HEK293 (cell line): ENCODE results near the gene GNPTG.

Experiments used
- CTCF ChIP-seq: fragments of 450-650 bp; formaldehyde crosslinking; IDR thresholded peaks from 2 replicates; pipeline ENCODE4 v1.5.1; 2016; ENCODE audit warnings: missing biosample characterization, missing genetic modification characterization
- GLIS1 ChIP-seq: fragments of 450-650 bp; formaldehyde crosslinking; IDR thresholded peaks from 2 replicates; pipeline ENCODE4 v1.5.1; 2016; ENCODE audit warnings: missing biosample characterization, missing genetic modification characterization
- HOXA7 ChIP-seq: sonication (generic); formaldehyde crosslinking; IDR thresholded peaks from 2 replicates; pipeline ENCODE4 v1.8.1; 2022; ENCODE audit warnings: missing genetic modification reagents, borderline replicate concordance
- HOXD13 ChIP-seq: sonication (generic); formaldehyde crosslinking; IDR thresholded peaks from 2 replicates; pipeline ENCODE4 v1.8.0; 2022; ENCODE audit warnings: missing genetic modification reagents, borderline replicate concordance
- REST ChIP-seq: fragments of 450-650 bp; formaldehyde crosslinking; IDR thresholded peaks from 2 replicates; pipeline ENCODE4 v1.5.1; 2016; ENCODE audit warnings: missing biosample characterization, missing genetic modification characterization
- SP2 ChIP-seq: fragments of 450-650 bp; formaldehyde crosslinking; IDR thresholded peaks from 2 replicates; pipeline ENCODE4 v1.5.1; 2016; ENCODE audit warnings: missing biosample characterization, missing genetic modification characterization
- ZBTB7A ChIP-seq: fragments of 450-650 bp; formaldehyde crosslinking; IDR thresholded peaks from 2 replicates; pipeline ENCODE4 v1.5.1; 2016; ENCODE audit warnings: low read depth, missing biosample characterization, missing genetic modification characterization
- ZFP3 ChIP-seq: fragments of 450-650 bp; formaldehyde crosslinking; IDR thresholded peaks from 2 replicates; pipeline ENCODE4 v1.5.1; 2016; ENCODE audit warnings: low read depth, missing biosample characterization, missing genetic modification characterization
- ZNF274 ChIP-seq, 2 experiments: fragments of 200-500 bp in 1 of 2; fragments of 450-650 bp in 1 of 2; sonication (Bioruptor generic) in 1 of 2; formaldehyde crosslinking in 1 of 2; IDR thresholded peaks; 2 replicates each; pipeline versions ENCODE4 v1.5.1 to v1.6.1; 2014 to 2016; ENCODE audit warnings: borderline replicate concordance in 1 of 2, inconsistent platforms in 1 of 2, low read length in 1 of 2, missing biosample characterization in 1 of 2, missing genetic modification characterization in 1 of 2
- ZNF324 ChIP-seq: fragments of 450-650 bp; formaldehyde crosslinking; IDR thresholded peaks from 2 replicates; pipeline ENCODE4 v1.5.1; 2016; ENCODE audit warnings: missing biosample characterization, missing genetic modification characterization
- ZNF354C ChIP-seq: fragments of 450-650 bp; formaldehyde crosslinking; IDR thresholded peaks from 2 replicates; pipeline ENCODE4 v1.5.1; 2016; ENCODE audit warnings: missing biosample characterization, missing genetic modification characterization, low read depth, borderline replicate concordance
- ZNF776 ChIP-seq: fragments of 450-650 bp; formaldehyde crosslinking; IDR thresholded peaks from 2 replicates; pipeline ENCODE4 v1.5.0; 2017; ENCODE audit warnings: missing biosample characterization, missing genetic modification characterization, borderline replicate concordance

- TF ChIP-seq ZFP3 (no peak), CTCF (no peak), REST (no peak), ZNF776 (tag by site-specific recombination) (no peak), HOXD13 (CRISPR knock-in tag) (no peak), ZNF324 (tag by site-specific recombination) (no peak), ZNF354C (no peak), ZNF274 (IDR thresholded peaks at IDR 0.05; ENCODE audit: low read length) (no peak), ZNF274 (tag by site-specific recombination; IDR thresholded peaks at IDR 0.05; ENCODE audit: borderline replicate concordance) (no peak), SP2 (tag by site-specific recombination) (peak; percentile 14; the same call in 1 of the 2 replicates), GLIS1 (peak; percentile 61), ZBTB7A (tag by site-specific recombination) (peak; percentile 72; the same call in 1 of the 2 replicates), HOXA7 (CRISPR knock-in tag) (no peak)
Observed at GRCh38 chr16:1333854-1334700, 17.7 kb upstream of the GNPTG start.
